Measurements from ENCODE around the gene LRRC1.

LRRC1 gene

GRCh38 chr6:53862662-53863462 lies 68.1 kb downstream of the LRRC1 start:
- no peaks in the 10 kb centered on the region for H3K36me3 Mint-ChIP-seq (ENCODE audit: insufficient read depth)
- no peaks in the 10 kb centered on the region for H3K9me3 Mint-ChIP-seq
- H3K27me3 Mint-ChIP-seq: no peaks in the 10 kb centered on the region
- DNase-seq (ENCODE audit: low spot score in 2 of 2) (no peak), ATAC-seq (replicated peaks; ENCODE audit: extremely low read depth, poor library complexity, severe bottlenecking) (no peak)
- H3K4me1 Mint-ChIP-seq: peaks cover 5% of the 10 kb centered on the region
- no peak overlapping the region for H3K4me3 Mint-ChIP-seq
- H3K27ac Mint-ChIP-seq (ENCODE audit: low read depth): no peak overlapping the region

GRCh38 chr6:53864781-53865180 lies 70.0 kb downstream of the LRRC1 start:
- Mint-ChIP-seq H3K27ac (ENCODE audit: low read depth) (no peak overlapping the region), H3K9me3 (no peaks in the 10 kb centered on the region), H3K4me1 (peaks cover 5% of the 10 kb centered on the region), H3K36me3 (ENCODE audit: insufficient read depth) (no peaks in the 10 kb centered on the region), H3K27me3 (no peaks in the 10 kb centered on the region), H3K4me3 (no peak overlapping the region)
- DNase-seq (ENCODE audit: low spot score in 2 of 2): no peak
- no peak for ATAC-seq (replicated peaks; ENCODE audit: extremely low read depth, poor library complexity, severe bottlenecking)

GRCh38 chr6:53866226-53866625 lies 71.4 kb downstream of the LRRC1 start:
- no peak for DNase-seq (ENCODE audit: low spot score in 2 of 2)
- Mint-ChIP-seq H3K27ac (ENCODE audit: low read depth) (no peak overlapping the region), H3K4me3 (no peak overlapping the region), H3K4me1 (peaks cover 5% of the 10 kb centered on the region), H3K9me3 (no peaks in the 10 kb centered on the region), H3K27me3 (no peaks in the 10 kb centered on the region), H3K36me3 (ENCODE audit: insufficient read depth) (no peaks in the 10 kb centered on the region)
- ATAC-seq (replicated peaks; ENCODE audit: extremely low read depth, poor library complexity, severe bottlenecking): no peak

- Mint-ChIP-seq H3K4me3 (no peak overlapping the region), H3K36me3 (ENCODE audit: insufficient read depth) (no peaks in the 10 kb centered on the region), H3K9me3 (no peaks in the 10 kb centered on the region), H3K27ac (ENCODE audit: low read depth) (no peak overlapping the region), H3K4me1 (peaks cover 5% of the 10 kb centered on the region), H3K27me3 (no peaks in the 10 kb centered on the region)
- no peak for ATAC-seq (replicated peaks; ENCODE audit: extremely low read depth, poor library complexity, severe bottlenecking)
- DNase-seq (ENCODE audit: low spot score in 2 of 2): no peak
Observed at GRCh38 chr6:53868626-53869025, 73.8 kb downstream of the LRRC1 start.

GRCh38 chr6:53869964-53870363 lies 75.2 kb downstream of the LRRC1 start:
- no peak overlapping the region for H3K27ac Mint-ChIP-seq (ENCODE audit: low read depth)

GRCh38 chr6:53873922-53874321 lies 79.1 kb downstream of the LRRC1 start:
- Mint-ChIP-seq H3K27me3 (no peaks in the 10 kb centered on the region), H3K4me1 (no peaks in the 10 kb centered on the region), H3K4me3 (no peak overlapping the region), H3K36me3 (ENCODE audit: insufficient read depth) (no peaks in the 10 kb centered on the region), H3K27ac (ENCODE audit: low read depth) (no peak overlapping the region), H3K9me3 (no peaks in the 10 kb centered on the region)
- no peak for DNase-seq (ENCODE audit: low spot score in 2 of 2)
- no peak for ATAC-seq (replicated peaks; ENCODE audit: extremely low read depth, poor library complexity, severe bottlenecking)

More at GRCh38 chr6:53869964-53870363, 75.2 kb downstream of the LRRC1 start:
- DNase-seq (ENCODE audit: low spot score in 2 of 2) (no peak), ATAC-seq (replicated peaks; ENCODE audit: extremely low read depth, poor library complexity, severe bottlenecking) (no peak)
- Mint-ChIP-seq H3K4me3 (no peak overlapping the region), H3K4me1 (no peaks in the 10 kb centered on the region), H3K27me3 (no peaks in the 10 kb centered on the region), H3K9me3 (no peaks in the 10 kb centered on the region), H3K36me3 (ENCODE audit: insufficient read depth) (no peaks in the 10 kb centered on the region)

- H3K27me3 Mint-ChIP-seq: no peaks in the 10 kb centered on the region
- ATAC-seq (replicated peaks; ENCODE audit: extremely low read depth, poor library complexity, severe bottlenecking): no peak
- no peak overlapping the region for H3K27ac Mint-ChIP-seq (ENCODE audit: low read depth)
- no peaks in the 10 kb centered on the region for H3K36me3 Mint-ChIP-seq (ENCODE audit: insufficient read depth)
- no peak overlapping the region for H3K4me3 Mint-ChIP-seq
- DNase-seq (ENCODE audit: low spot score in 2 of 2): no peak
- no peaks in the 10 kb centered on the region for H3K4me1 Mint-ChIP-seq
- no peaks in the 10 kb centered on the region for H3K9me3 Mint-ChIP-seq
Observed at GRCh38 chr6:53874964-53875363, 80.2 kb downstream of the LRRC1 start.

GRCh38 chr6:53877151-53877550 lies 82.3 kb downstream of the LRRC1 start:
- ATAC-seq (replicated peaks; ENCODE audit: extremely low read depth, poor library complexity, severe bottlenecking): no peak

GRCh38 chr6:53878808-53879207 lies 84.0 kb downstream of the LRRC1 start:
- H3K36me3 Mint-ChIP-seq (ENCODE audit: insufficient read depth): no peaks in the 10 kb centered on the region
- no peak for DNase-seq (ENCODE audit: low spot score in 2 of 2)
- ATAC-seq (replicated peaks; ENCODE audit: extremely low read depth, poor library complexity, severe bottlenecking): no peak
- H3K27ac Mint-ChIP-seq (ENCODE audit: low read depth): no peak overlapping the region
- H3K4me3 Mint-ChIP-seq: no peak overlapping the region
- H3K4me1 Mint-ChIP-seq: no peaks in the 10 kb centered on the region
- H3K9me3 Mint-ChIP-seq: no peaks in the 10 kb centered on the region
- no peaks in the 10 kb centered on the region for H3K27me3 Mint-ChIP-seq

More at GRCh38 chr6:53877151-53877550, 82.3 kb downstream of the LRRC1 start:
- Mint-ChIP-seq H3K9me3 (no peaks in the 10 kb centered on the region), H3K27ac (ENCODE audit: low read depth) (no peak overlapping the region), H3K4me1 (no peaks in the 10 kb centered on the region), H3K36me3 (ENCODE audit: insufficient read depth) (no peaks in the 10 kb centered on the region), H3K4me3 (no peak overlapping the region), H3K27me3 (no peaks in the 10 kb centered on the region)
- DNase-seq (ENCODE audit: low spot score in 2 of 2): no peak

- no peak for ATAC-seq (replicated peaks; ENCODE audit: extremely low read depth, poor library complexity, severe bottlenecking)
- Mint-ChIP-seq H3K4me1 (no peaks in the 10 kb centered on the region), H3K27ac (ENCODE audit: low read depth) (no peak overlapping the region), H3K9me3 (no peaks in the 10 kb centered on the region), H3K36me3 (ENCODE audit: insufficient read depth) (no peaks in the 10 kb centered on the region), H3K27me3 (no peaks in the 10 kb centered on the region), H3K4me3 (no peak overlapping the region)
- no peak for DNase-seq (ENCODE audit: low spot score in 2 of 2)
Observed at GRCh38 chr6:53879608-53880007, 84.8 kb downstream of the LRRC1 start.

GRCh38 chr6:53887316-53887715 lies 92.5 kb downstream of the LRRC1 start:
- H3K4me1 Mint-ChIP-seq: no peaks in the 10 kb centered on the region
- DNase-seq (ENCODE audit: low spot score in 2 of 2): no peak
- no peak overlapping the region for H3K27ac Mint-ChIP-seq (ENCODE audit: low read depth)
- no peaks in the 10 kb centered on the region for H3K36me3 Mint-ChIP-seq (ENCODE audit: insufficient read depth)
- H3K9me3 Mint-ChIP-seq: no peaks in the 10 kb centered on the region
- no peaks in the 10 kb centered on the region for H3K27me3 Mint-ChIP-seq
- H3K4me3 Mint-ChIP-seq: no peak overlapping the region
- ATAC-seq (replicated peaks; ENCODE audit: extremely low read depth, poor library complexity, severe bottlenecking): no peak

- no peak overlapping the region for H3K4me3 Mint-ChIP-seq
- no peaks in the 10 kb centered on the region for H3K36me3 Mint-ChIP-seq (ENCODE audit: insufficient read depth)
- no peak overlapping the region for H3K27ac Mint-ChIP-seq (ENCODE audit: low read depth)
- DNase-seq (ENCODE audit: low spot score in 2 of 2) (no peak), ATAC-seq (replicated peaks; ENCODE audit: extremely low read depth, poor library complexity, severe bottlenecking) (no peak)
- H3K4me1 Mint-ChIP-seq: no peaks in the 10 kb centered on the region
- no peaks in the 10 kb centered on the region for H3K9me3 Mint-ChIP-seq
- no peaks in the 10 kb centered on the region for H3K27me3 Mint-ChIP-seq
Observed at GRCh38 chr6:53888931-53889330, 94.1 kb downstream of the LRRC1 start.

- Mint-ChIP-seq H3K27me3 (no peaks in the 10 kb centered on the region), H3K36me3 (ENCODE audit: insufficient read depth) (no peaks in the 10 kb centered on the region), H3K27ac (ENCODE audit: low read depth) (no peak overlapping the region), H3K9me3 (no peaks in the 10 kb centered on the region), H3K4me3 (no peak overlapping the region), H3K4me1 (peaks cover 4% of the 10 kb centered on the region)
- no peak for ATAC-seq (replicated peaks; ENCODE audit: extremely low read depth, poor library complexity, severe bottlenecking)
- DNase-seq (ENCODE audit: low spot score in 2 of 2): no peak
Observed at GRCh38 chr6:53889365-53889764, 94.6 kb downstream of the LRRC1 start.

Measured in central memory CD8-positive, alpha-beta T cell (primary cell).